Hepatocyte (in vitro differentiated cells): ENCODE data around the gene ACADVL.

Experiments used
- EZH2 ChIP-seq: fragments of 200-600 bp; sonication (generic); IDR thresholded peaks from 2 replicates; pipeline ENCODE4 v1.6.1; 2016; ENCODE audit warnings: antibody characterized with exemption, mild to moderate bottlenecking, borderline replicate concordance
- EZH2phosphoT487 ChIP-seq: fragments of 200-600 bp; sonication (generic); IDR thresholded peaks from one replicate; pipeline ENCODE4 v1.6.1; 2018; ENCODE audit warnings: antibody characterized with exemption, mild to moderate bottlenecking, low read depth, moderate library complexity; ENCODE audit not compliant: unreplicated experiment, severe bottlenecking
- TF ChIP-seq, protein P1 (sequence below): fragments of 200-600 bp; sonication (generic); IDR thresholded peaks from 2 replicates; pipeline ENCODE4 v1.5.1; 2016; ENCODE audit warnings: antibody characterized with exemption, mild to moderate bottlenecking; ENCODE audit not compliant: poor library complexity

DNA sequence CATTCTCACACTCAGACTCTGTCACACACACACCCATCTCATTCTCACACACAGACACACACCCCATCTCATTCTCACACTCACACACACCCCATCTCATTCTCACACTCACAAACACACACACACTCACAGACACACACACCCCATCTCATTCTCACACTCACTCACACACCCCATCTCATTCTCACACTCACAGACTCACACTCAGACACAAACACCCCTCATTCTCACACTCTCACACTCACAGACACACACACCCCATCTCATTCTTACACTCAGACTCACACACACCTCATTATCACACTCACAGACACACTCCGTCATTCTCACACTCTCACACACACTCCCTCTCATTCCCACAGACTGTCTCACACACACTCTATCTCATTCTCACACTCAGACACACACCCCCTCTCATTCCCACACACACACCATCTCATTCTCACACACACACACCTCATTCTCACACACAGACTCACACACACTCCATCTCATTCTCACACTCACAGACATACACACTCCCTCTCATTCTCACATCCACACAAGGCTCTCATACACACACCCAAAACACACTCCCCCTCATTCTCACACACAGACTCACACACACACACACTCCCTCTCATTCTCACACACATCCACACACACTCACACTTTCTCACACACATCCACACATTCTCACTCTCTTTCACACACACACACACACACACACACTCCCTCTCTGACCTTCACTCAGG, 43.5 kb upstream of the ACADVL start:
- TF ChIP-seq EZH2 (no peak), EZH2phosphoT487 (no peak)
- TF ChIP-seq, protein P1, sequence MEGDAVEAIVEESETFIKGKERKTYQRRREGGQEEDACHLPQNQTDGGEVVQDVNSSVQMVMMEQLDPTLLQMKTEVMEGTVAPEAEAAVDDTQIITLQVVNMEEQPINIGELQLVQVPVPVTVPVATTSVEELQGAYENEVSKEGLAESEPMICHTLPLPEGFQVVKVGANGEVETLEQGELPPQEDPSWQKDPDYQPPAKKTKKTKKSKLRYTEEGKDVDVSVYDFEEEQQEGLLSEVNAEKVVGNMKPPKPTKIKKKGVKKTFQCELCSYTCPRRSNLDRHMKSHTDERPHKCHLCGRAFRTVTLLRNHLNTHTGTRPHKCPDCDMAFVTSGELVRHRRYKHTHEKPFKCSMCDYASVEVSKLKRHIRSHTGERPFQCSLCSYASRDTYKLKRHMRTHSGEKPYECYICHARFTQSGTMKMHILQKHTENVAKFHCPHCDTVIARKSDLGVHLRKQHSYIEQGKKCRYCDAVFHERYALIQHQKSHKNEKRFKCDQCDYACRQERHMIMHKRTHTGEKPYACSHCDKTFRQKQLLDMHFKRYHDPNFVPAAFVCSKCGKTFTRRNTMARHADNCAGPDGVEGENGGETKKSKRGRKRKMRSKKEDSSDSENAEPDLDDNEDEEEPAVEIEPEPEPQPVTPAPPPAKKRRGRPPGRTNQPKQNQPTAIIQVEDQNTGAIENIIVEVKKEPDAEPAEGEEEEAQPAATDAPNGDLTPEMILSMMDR: no peak
